Stimulated activated CD8-positive, alpha-beta memory T cell treated with anti-CD3 and anti-CD28 coated beads, Interleukin-7, amount 100 ng/mL, for 1 hour (primary cell): ENCODE results near the gene CD300LG.
"Not testable (repeated sequence)": the region's sequence is repeated elsewhere in the genome, so short reads cannot be mapped to it uniquely, and the experiment has no call there.

Experiments
- DNase-seq, 2 donors: peaks; one replicate each; pipeline ENCODE4 v3.0.0-alpha.2; 2020; ENCODE audit warnings: low read depth in 2 of 2

Gene CD300LG

DNA sequence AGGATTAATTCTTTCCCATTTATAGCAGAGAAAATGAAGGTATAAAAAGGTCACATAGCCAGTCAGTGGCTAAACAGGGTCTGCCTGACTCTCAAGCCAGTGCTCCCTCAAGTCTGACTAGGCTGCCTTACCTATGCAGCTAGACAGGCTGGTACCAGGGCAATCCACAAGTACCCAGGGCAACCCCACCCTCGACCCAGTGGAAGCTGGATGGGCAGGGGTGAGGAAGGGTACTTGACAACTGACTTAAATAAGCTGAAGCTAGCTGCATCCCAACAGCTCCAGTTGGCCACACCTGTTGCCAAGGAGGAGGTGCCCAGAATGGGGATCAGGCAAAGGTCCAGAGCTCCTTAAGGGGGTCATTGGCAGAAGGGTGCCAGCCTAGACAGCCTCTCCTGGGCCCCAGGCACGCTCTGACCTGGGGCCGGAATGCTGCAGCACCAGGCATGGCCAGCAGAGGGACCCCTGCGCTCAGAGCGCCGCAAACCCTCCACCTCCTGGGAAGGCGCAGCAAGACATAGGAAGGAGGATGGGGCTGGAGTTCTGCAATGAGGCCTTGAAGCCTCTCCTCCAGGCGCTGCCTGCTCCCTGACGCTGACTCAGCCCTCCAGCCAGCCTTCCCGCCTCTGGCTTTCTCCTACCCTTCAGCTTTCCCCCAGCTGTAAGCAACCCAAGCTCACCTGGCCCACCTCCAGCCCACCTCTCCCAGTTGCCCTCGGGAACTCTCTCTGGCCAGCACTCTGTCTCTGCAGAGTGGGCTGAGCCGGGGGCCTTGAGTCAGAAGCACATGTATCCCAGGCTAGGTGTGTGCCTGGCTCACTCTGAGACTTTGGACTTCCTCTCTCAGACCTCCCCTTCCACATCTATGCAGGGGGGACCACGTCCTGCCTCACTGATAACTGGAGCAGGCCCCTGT is 31.5 kb downstream of the CD300LG start:
- peak; percentile 39 to 44 for DNase-seq

DNA sequence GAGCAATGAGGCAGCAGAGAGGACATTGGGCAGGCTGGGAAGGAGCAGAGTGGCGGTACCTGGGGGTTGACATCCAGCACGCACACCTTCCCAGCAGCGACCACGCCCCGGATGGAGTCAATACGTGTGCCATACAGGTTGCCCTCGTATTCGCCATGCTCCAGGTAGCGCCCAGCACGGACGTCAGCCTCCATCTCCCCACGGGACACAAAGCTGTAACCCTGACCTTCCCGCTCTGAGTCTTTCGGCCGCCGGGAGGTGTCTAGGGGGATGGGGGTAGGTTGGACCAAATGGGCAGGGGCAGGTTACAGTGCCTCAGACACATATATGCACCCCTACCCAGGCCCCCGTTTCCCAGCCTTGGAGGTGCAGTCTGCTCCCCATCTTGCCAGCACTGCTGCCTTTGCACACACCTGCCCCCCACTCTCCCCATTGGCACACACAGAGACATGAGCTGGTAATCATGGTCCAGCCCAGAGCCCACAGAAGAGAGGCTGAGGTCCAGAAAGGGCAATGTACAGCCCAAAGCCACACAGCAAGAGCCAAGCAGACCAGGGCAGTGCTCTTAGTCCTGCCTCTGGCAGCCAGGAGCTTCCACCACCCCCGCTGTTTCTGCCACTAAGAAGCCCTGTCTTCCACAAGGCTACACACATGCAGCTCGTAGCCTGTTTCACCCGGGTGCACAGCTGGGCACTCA is 32.9 kb downstream of the CD300LG start:
- DNase-seq, result no peak

DNA sequence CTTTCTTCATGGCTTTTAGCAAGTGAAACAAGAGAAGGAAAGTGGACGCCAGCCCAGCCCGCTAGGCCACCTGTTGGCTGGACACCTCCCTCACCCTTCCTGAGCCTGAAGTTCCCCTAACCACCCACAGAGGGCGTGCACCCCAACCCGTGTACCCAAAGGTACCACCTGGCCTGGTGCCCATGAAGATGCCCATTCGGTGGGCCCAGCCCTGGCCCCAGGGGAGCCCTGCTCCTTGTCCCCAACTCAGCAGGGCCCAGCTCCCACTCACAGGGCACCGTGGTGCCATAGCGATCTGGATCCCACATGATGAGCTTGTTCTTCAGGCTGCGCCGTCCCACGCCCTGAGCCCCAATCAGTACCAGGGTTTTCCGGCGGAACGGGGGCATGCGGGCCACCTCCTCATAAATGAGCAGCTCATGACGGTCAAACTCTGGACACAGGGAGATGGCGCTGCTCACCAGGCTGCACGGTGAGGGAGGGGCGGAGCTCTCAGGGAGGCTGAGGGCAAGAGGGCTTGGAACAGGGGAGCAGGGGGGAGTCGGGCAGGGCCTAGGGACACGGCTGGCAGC is 33.5 kb downstream of the CD300LG start:
- DNase-seq, result peak in 1 of 2 donors; percentile 13

DNA sequence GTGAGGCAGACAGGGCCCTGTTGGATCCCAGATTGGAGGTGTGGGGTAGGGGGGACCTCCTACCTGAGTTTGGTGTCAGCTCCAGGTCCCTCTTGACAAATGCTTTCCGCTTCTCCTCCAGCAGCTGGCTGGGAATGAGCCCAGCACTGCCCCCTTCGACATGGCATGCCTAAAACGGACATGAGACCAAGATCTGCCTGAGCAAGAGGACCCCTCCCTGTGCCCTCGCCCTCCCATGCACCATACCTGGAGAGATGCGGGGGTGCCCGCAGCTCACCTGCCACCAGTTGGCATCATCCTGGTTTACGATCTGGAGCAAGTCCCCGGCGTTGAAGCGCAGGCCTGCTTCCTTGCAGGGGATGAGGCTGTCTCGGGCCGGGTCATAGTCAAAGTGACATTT is 34.2 kb downstream of the CD300LG start:
- DNase-seq, result no peak

DNA sequence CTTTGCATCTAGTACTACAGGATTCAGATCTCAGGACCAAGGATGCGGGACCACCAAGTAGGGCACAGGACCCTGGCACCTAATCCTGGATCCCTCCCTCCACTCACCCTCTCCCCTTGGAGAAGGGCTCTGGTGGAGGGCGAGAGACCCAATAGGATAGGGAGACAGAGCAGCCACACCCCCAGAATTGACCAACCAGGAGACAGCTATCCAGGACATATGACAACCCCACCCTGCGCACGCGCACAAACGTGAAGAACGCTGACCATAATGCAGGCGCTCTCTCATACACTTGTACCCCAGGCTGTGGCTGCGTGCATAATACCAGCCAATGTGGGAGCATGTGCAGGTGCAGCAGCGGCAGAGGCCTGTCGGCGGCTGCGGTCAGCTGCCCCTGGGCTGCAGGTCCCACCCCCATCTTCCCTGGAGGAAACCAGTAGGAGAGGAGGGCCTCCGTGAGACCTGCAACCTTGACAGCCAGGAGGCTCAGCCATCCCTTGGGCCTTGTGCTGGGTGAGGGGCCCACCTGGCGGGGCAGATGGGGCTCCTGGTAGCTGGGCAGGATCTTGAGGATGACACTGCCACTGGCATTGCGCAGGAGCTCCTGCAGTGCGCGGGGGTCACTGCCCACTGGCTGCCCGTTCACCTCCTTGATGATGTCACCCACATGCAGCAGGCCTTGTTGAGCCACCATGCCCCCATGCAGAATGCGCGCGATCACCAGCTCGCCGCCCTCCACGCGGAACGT is 35.0 kb downstream of the CD300LG start:
- DNase-seq, result no peak

DNA sequence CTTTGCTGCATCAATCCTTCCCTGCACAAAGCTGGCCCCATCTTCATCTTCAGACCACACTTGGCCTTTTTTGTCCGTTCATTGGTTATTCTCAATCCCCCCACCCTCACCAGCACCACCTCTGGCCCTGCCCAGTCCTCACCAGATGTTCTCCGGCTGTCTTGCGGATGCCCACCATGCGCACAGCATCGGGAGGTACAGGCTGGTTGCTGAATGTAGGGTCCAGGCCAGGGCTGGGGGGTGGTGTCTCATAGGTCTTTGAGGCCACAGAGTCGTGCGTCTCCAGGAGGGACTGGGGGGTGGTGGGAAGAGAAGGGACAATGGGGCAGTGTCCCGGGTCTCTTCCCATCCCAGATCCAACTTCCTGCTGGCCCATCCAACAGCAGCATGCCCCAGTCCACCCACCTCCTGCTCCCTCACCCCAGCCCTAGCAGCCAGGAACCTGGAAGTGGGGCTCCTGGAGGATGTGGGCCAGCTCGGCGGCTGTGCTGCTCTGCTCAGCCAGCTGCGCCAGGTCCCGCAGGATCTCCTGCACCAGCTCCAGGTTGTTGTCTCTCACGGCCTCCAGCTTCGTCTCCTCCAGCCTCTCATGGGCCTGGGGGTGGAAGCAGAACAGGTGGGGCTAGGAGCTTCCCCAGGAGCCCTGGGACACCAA is 35.9 kb downstream of the CD300LG start:
- no peak for DNase-seq

DNA sequence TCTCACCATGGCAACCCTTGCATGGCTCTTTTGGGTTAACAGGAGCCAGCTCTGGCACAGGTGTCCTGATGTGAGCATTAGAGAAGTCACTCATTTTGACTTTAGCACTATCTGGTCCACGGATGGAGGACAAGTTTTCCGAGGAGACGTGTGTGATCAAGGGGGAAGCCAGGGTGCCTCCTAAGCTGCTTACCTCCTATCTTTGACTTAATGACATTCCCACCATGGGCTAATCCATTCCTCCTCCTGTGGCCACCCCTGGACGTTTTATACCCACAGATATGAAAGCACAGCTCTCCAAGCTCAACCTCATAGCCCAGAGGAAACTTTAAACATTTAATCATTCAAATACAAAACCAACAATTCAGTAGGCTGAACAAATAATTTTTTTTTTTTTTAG is 41.6 kb downstream of the CD300LG start:
- DNase-seq, result no peak

DNA sequence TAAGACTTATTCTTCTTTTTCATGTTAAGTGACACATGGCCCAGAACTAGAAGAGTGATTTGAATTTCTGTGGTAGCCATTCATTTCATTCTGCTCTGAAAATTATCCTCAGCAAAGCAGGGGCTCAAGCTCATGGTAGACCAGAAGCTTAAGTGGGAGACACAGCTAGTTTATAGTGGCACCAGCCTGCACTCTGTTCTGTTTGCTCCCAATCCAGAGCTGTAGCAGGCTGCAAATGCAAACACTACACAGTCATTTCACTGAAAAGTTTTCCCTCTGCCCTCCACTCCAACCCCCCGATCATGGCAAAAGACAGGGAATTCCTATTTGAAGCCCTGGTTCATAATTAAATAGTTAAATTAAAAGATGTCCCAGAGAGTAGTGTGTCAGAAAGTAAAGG is 43.3 kb downstream of the CD300LG start:
- DNase-seq, result no peak

DNA sequence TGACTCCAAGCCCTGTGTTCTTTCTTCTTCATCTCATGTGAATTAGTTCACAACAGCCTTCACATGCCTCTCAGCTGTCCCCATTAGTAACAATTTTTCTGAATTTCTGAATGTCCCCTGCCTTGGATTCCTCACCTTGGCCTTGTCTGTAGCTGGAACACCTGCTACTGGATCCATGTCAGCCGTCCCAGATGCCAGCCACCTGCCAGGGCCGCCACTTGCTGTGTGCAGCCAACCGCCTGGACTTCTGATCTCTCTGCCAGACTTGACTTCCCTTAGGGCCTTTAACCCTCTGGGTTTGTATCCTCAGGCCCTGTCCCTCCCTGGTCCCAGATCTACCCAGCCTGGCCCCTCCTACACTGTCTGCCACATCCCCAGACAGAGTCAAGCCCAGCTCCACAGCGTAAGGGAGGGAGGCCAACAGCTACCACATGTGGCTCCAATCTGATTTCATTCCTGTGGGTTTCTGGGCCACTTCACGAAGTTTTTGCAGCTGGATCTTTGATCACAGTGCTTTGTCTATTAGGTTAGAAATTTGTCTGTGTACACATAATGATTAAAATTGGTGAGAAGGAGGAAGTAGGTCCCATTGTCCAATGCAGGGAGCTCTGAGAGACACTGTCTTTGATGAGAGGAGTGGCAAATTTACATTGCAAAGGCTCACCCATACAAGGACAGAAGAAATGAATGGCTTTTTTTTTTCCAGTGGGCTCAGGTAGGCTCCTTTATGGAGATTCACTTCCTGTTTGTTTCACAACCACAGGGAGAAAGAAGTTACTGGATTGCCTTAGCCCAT is 45.1 kb downstream of the CD300LG start:
- DNase-seq, result no peak

DNA sequence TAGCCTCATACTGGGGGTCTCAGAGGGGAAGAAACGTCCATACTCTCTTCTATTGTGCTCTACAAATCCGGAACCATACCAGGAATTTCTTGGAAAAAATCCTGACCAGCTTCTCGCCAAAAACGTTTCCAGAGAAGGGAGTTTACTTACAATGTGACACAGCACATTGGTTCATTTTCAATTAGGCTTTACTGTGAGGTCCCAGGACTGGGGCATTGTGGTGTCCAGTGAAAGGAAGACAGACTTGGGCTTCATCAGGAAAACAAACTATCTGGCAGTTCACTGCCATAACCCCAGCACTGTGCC is 45.6 kb downstream of the CD300LG start:
- DNase-seq, result no peak

DNA sequence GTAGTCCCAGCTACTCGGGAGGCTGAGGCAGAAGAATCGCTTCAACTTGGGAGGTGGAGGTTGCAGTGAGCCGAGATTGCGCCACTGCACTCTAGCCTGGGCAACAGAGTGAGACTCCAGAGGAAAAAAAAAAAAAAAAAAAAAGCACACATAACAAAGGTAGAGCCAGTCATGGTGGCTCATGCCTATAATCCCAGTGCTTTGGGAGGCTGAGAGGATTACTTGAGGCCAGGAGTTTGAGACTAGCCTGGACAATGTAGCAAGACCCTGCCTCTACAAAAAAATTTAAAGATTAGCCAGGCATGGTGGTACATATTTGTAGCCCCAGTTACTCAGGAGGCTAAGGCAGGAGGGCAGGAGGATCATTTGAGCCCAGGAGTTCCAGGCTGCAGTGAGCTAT is 47.5 kb downstream of the CD300LG start:
- DNase-seq, result not testable (repeated sequence)

DNA sequence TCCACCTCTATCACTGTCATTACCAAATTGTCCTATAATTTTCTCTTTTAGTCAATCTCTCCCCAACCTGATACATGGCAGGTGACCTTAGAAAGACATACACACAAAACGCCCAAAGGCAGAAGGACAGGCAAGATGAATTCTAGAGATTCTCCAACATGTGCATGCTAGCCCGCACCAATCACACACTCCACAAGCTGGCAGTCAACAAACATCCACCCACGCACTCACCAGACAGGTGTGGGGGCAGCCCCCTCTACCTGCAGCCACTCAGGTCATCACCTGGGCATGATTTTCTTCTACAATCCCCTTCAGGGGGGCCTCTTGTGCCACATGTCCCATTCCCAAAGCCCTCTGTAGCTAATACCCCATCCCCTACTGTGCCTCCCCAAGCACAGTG is 50.9 kb downstream of the CD300LG start:
- no peak for DNase-seq

DNA sequence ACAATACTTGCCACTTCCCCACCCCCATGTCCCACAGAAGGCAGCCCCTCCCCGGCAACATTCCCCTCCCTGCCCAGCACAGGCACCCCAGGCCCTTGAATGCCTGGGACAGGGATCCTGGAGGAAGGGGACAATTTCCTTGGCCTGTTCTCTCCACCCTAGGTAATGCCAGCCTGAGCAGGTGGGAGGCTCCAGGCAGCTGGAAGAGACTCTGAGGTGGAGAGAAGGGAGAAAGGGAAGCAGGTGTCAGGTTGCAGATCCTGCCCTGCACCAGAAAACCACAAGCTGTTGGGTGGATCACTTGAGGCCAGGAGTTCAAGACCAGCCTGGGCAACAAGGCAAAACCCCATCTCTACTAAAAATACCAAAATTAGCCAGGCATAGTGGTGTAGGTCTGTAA is 51.5 kb downstream of the CD300LG start:
- no peak for DNase-seq

DNA sequence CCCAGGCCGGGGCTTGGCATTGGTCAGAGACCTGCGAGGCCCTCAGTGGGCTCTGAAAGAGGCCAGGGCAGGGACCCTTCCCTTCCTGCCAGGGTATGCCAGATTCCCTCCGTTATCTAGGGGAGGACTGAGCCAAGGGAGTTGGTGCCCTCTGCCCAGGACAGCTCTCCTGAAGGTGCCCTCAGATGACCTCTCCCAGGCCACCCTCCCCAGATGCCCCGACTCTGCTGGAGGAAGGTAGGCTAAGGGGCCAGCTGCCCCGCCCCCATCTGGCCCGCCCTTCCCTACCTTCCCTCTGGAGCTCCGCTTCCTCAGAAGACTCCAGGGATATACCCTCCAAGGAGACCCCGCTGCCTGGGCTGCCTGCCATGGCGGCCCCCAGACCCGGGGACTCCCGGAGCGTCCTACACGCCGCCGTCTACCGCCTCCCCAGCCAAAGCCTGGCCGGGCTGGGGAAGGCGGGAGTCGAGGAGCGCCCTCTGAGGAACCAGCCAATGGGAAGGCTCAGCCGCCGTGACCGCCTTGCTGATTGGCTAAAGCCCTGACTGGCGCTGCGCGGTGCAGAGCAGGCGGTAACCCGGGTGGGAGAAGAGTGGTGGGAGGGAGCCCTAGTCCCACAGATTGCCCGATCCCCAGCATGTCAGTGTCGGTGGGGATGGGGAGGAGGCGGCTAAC is 53.3 kb downstream of the CD300LG start:
- peak; percentile 48 to 56 for DNase-seq

DNA sequence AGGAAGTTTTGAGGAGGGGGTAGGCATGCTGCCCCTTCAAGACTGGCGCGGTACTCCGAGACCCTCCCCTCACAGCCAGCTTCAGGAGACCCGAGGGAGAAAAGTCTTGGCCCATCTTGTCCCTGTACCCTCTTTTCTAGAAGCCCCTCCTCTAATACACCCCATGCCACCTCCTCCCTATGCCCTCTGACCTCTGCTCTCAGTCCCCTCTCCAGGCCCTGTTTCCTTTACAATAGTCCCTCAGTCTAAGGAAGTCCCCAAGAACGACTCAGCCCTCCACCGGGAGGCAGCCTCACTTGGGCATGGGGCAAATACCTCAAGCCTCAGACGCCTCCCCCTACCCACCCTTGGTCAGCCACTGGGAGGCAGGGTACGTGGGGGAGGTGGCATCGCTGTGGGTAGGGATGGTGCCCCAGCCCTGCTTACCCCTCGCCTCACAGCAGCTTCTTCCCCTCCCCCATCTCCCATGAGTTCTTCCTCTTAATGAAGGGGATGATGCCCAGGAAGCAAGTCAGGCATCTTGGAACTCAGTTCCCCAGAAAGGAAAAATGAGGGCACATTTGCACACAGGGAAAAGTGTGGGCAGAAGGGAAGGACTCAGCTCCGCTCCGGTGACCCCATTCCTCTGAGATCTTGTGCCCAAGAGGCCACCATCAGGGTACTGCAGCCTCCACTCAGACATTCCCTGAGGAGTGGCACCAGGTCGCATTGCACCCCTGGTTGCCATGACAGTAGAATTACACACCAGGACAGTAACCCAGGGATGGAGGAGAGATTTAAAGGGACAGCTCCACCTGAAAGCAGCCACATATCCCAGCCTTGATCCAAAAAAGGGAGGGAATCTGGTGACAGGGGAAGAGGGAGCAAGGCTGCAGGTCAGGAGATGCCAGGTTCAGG is 54.1 kb downstream of the CD300LG start:
- no peak for DNase-seq

DNA sequence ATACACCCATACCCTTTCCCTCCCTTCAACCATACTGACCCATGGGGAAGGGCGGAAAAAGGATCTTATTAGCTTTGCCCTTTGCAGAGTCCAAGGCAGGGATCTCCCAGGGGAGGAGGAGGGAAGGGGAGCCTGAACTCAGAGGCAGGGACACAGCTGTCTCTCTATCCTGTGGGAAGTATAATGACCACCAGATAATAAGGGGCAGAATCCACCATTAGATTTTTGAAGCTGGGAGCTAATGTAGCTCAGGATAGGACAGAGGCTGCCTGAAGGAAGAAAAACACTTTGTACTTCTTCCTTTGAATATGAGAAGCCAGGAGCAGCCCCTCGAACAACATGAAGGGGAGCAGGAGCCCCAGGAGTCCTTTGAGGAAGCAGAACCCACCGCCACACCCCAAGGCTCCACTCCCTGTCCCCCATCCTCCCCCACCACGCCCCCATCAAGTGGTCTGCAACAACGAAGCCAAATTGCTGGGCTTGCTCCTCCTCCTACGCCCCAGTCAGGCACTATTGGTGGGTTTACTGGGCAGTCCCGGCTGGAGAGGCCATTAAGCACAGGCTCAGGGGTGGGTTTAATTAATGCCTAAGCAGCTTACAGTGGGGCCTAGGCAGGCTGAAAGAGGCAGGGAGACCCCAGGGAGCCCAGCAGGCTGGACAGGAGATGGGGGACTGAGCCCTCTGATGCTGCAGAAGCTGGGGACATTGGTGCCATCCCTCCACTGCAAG is 55.0 kb downstream of the CD300LG start:
- no peak for DNase-seq

DNA sequence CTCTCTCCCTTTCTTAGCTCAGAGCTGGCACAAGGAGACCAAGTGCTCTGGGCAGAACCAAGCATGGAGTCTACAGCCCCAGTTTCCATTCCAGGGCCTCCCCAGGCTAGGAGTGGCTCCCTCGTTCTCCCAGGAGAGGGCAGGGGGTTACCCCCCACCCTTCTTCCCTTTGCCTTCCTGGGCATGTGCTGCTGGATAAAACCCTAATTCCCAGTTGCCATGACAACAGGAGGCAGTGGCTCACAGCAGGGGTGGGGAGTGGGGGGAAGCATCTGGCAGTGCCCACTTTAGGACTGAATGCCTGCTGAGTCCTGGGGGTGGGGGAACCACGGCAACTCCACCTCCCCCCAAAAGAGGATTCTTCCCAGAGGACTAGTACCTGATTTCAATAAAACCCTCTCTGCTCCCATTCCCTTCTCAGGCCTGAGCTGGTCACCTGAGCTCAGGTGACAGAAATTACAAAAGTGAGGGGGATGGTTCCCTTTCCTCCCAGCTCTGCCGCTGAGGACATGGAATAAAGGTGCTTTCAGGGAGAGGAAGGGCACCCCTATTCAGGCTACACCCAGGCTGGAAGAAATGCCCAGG is 58.5 kb downstream of the CD300LG start:
- DNase-seq, result no peak
